GM19468 (cell line): ENCODE data around the gene NEK7.

Experiments
- ATAC-seq: cut with Tn5 transposase; IDR thresholded peaks from one replicate; pipeline ENCODE4 v1.9.1; 2021; ENCODE audit warnings: mild to moderate bottlenecking, moderate library complexity, moderate number of reproducible peaks; ENCODE audit not compliant: unreplicated experiment; ENCODE audit errors: extremely low read depth

The NEK7 gene

GRCh38 chr1:198328458-198329032, 171.7 kb downstream of the NEK7 start:
- ATAC-seq = no peak

DNA sequence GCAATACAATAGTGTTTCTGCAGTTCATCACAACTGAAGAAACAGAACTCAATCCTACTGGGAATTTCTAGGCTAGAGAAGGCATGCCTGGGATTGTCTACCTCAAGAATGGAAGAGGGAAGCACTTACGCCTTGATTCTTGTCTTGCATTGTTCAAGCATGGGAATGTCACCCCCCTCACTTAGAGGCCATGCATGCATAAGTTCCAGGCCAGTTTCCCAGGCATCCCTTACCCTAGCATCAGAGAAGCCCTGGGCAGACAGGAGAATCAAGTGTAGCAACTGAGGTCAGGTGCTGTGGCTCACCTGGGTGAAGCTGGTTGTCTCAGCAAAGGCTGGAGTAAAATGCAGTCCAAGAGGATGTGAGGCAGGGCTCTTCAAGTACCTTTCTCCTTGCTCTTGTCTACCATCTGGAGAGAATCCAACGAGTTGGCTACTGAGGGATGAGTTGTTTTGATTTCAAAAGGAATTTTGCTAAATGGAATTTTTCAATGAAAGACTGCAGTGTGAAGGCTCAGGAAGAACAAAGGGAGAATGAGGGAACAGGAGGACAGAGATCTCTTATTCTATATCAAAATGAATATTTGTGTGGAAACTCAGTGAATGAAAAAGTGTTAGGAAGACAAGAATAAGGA, 174.3 kb downstream of the NEK7 start:
- no peak for ATAC-seq

DNA sequence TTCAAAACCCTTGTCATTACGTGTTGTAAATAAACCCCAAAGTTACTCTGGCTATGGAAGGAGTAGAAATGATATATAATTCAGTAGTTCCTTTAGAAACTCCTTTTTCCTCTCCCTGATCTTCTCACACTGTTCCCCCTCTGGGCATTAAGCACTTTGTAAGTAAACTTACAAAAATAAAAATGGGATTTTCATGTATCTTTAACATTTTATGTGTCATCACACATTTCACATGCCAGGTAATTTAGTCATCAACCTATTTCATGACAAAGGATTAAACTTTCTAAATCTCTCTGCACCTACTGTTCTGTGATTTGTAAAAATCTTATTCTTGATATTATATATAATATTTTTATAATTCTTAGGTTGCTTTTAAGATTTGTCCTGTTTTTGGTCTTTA, 176.9 kb downstream of the NEK7 start:
- ATAC-seq = no peak

DNA sequence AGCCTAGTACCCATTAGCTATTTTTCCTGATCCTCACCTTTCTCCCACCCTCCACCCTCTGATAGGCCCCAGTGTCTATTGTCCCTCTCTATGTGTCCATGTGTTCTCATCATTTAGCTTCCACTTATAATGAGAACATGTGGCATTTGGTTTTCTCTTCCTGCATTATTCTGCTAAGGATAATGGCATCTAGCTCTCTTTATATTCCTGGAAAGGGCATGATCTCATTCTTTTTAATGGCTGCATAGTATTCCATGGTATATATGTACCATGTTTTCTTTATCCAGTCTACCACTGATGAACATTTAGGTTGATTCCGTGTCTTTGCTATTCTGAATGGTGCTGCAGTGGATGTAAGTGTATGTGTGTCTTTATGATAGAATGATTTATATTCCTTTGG, 178.9 kb downstream of the NEK7 start:
- ATAC-seq = no peak

- ATAC-seq = no peak
These were observed 181.1 kb downstream of the NEK7 start for GRCh38 chr1:198337886-198338285.

GRCh38 chr1:198340139-198340538, 183.3 kb downstream of the NEK7 start:
- no peak for ATAC-seq

DNA sequence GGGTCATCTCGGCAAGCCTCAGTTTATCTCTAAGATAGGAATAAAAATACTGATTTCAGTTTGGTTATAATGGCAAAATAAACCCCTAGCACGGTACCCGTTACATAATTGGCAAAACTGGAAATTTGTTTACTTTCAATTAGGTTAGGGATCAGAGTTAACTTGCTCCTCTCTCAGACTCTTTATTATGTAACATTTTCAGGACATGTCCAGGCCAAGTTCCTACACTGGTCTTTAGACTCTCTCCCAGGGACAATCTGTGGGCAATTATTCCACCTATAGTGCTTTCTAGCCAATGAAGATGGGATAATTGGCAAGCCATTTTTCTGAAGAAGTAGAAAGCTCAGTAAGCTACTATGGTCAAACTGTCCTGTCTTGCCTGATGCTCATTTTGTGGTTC, 189.4 kb downstream of the NEK7 start:
- ATAC-seq = no peak

DNA sequence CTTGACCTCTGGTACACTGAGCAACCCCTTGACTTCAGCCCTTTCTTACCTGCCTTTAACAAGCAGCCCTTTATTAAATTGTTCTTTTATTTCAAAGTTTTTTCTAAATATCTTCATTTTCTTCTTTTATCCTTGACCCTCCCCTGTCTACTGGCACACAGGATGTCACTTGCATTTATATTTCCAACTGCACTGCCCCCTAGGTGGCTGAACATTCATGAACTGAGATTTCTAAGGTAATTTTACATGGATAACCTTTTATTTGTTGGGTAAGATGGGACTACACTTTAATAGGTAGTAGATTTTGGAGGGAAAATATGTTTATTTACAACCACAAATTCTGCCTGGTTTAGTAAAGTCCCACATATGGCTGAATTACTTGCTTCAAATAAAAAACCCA, 193.7 kb downstream of the NEK7 start:
- no peak for ATAC-seq

- peak; percentile 47 for ATAC-seq
These were observed 196.3 kb downstream of the NEK7 start for GRCh38 chr1:198352975-198353695.

GRCh38 chr1:198357937-198358336, 201.1 kb downstream of the NEK7 start:
- ATAC-seq = no peak

- ATAC-seq = no peak
These were observed 202.3 kb downstream of the NEK7 start for GRCh38 chr1:198359024-198359653.

DNA sequence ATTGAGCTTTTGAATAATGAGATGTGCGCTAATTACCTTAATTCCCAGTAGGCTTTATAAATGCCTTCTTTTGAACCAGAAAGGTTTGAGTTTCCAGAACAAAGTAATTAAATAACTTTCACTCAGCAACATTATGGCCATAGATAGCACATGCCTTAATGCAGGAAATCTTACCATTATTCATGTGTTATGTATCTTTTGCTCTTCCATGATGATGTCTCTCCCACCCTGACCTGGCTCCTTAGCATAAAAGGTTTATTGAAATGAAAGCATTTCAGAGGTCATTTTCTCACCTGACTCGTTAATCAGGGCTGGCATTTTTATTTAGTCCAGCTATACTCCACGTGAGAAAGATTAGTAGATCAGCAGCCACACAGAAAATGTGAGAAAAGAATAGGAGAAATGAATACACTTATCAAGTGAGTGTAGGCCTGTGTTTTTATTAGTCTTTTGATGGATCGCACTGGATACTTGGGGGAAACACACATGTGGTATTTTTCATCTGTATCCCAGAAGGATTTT, 203.5 kb downstream of the NEK7 start:
- ATAC-seq = no peak

GRCh38 chr1:198361237-198361767, 204.5 kb downstream of the NEK7 start:
- ATAC-seq = no peak

DNA sequence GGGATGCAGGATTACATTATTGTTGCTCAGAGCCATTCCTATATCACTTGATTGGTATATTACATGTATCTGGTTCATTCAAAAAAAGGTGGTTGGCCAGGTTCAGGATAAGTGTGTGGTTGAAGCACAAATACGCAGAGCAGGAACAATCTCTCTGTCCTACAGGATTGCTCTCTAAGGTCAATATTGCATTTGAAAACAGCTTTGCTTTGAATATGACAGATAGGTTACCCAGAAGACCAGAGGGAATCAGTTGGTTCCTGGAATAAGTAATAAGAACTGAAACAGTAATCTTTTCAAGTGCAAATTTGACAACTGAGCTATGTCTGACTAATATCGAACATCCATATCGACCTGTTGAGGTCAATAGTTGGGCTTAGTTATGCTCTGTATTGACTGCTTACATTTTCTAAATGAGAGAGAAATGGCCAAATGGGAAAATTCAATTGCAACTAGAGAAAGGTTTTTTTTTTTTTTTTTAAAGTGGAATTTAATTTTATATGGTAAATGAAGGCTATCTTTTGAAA, 206.9 kb downstream of the NEK7 start:
- ATAC-seq = no peak

DNA sequence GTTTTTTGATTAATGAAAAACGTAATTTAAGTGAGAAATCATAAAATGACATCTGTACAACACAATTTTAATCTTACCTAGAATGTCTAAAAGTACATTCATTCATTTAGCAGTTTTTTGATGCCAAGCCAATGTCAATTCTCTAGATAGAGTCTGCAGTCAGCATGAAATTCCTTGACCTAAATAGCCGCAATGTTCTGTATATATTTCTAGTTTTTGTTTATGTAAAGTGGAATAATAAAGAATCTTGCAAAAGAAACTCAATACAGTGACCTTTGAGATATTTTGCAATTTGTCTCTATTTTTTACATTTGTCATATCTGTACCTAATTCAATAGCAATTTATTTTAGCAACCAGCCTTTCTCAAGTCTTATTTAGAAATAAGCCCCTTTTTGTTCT, 207.7 kb downstream of the NEK7 start:
- no peak for ATAC-seq

GRCh38 chr1:198367296-198367695, 210.5 kb downstream of the NEK7 start:
- ATAC-seq = no peak

- no peak for ATAC-seq
These were observed 214.2 kb downstream of the NEK7 start for GRCh38 chr1:198370996-198371395.
